HepG2 (cell line): ENCODE results near the gene CEP250. TPM values are rescaled to one million over a fixed set of nuclear protein-coding genes. Genes with fewer than 3 reads are reported as not detected.

Experiments
- ELF1 ChIP-seq: sonication (generic); formaldehyde crosslinking; IDR thresholded peaks from 2 replicates; pipeline ENCODE4 v1.4.0; 2020; ENCODE audit warnings: missing genetic modification reagents
- IRF2 ChIP-seq: IDR thresholded peaks from 2 replicates; pipeline ENCODE4 v1.6.1; 2018; ENCODE audit warnings: missing genetic modification reagents, missing compliant biosample characterization
- MAFK ChIP-seq, 2 experiments: IDR thresholded peaks in 1 of 2; conservative IDR thresholded peaks in 1 of 2; 2 replicates each; pipeline ENCODE4 v1.6.1; 2011; ENCODE audit warnings: improper control_type of control experiment in 2 of 2, low read length in 2 of 2
- MTA1 ChIP-seq: sonication (generic); formaldehyde crosslinking; IDR thresholded peaks from 2 replicates; pipeline ENCODE4 v1.4.0; 2020; ENCODE audit warnings: missing genetic modification reagents, mild to moderate bottlenecking, borderline replicate concordance
- PITX1 ChIP-seq: sonication (generic); formaldehyde crosslinking; IDR thresholded peaks from 2 replicates; pipeline ENCODE4 v1.5.1; 2020; ENCODE audit warnings: mild to moderate bottlenecking, missing genetic modification reagents
- POGZ ChIP-seq: sonication (generic); formaldehyde crosslinking; IDR thresholded peaks from 2 replicates; pipeline ENCODE4 v1.4.0; 2020; ENCODE audit warnings: mild to moderate bottlenecking, missing genetic modification reagents
- REPIN1 ChIP-seq: sonication (generic); formaldehyde crosslinking; IDR thresholded peaks from 2 replicates; pipeline ENCODE4 v1.8.0; 2022; ENCODE audit warnings: missing genetic modification reagents, low read depth, mild to moderate bottlenecking, borderline replicate concordance
- RXRA ChIP-seq: sonication (generic); formaldehyde crosslinking; IDR thresholded peaks from 2 replicates; pipeline ENCODE4 v1.5.1; 2020; ENCODE audit warnings: missing genetic modification reagents
- SALL1 ChIP-seq: sonication (generic); formaldehyde crosslinking; IDR thresholded peaks from 2 replicates; pipeline ENCODE4 v1.8.0; 2022; ENCODE audit warnings: mild to moderate bottlenecking, missing genetic modification reagents
- SMAD1 ChIP-seq: sonication (generic); formaldehyde crosslinking; IDR thresholded peaks from 2 replicates; pipeline ENCODE4 v1.4.0; 2020; ENCODE audit warnings: missing genetic modification reagents, low read depth, mild to moderate bottlenecking, borderline replicate concordance
- SOX13 ChIP-seq, 3 experiments: fragments of 450-650 bp in 1 of 3; sonication (generic) in 1 of 3; formaldehyde crosslinking in 1 of 3; IDR thresholded peaks in 2 of 3; conservative IDR thresholded peaks in 1 of 3; 2 replicates each; pipeline versions ENCODE4 v1.5.0 to v1.6.1; 2016 to 2020; ENCODE audit warnings: antibody characterized with exemption in 1 of 3, mild to moderate bottlenecking in 1 of 3, missing compliant biosample characterization in 1 of 3, missing genetic modification reagents in 1 of 3, moderate library complexity in 1 of 3
- STAT5B ChIP-seq: sonication (generic); formaldehyde crosslinking; IDR thresholded peaks from 2 replicates; pipeline ENCODE4 v1.4.0; 2020; ENCODE audit warnings: missing genetic modification reagents
- XRCC5 ChIP-seq: fragments of 200-400 bp; formaldehyde crosslinking; optimal IDR thresholded peaks from 2 replicates; pipeline ENCODE3; 2017; ENCODE audit warnings: mild to moderate bottlenecking, low read length
- ZFY ChIP-seq: sonication (generic); formaldehyde crosslinking; IDR thresholded peaks from 2 replicates; pipeline ENCODE4 v1.4.0; 2020; ENCODE audit warnings: missing genetic modification reagents
- ZMYM2 ChIP-seq: sonication (generic); formaldehyde crosslinking; IDR thresholded peaks from 2 replicates; pipeline ENCODE4 v1.8.0; 2022; ENCODE audit warnings: mild to moderate bottlenecking, missing genetic modification reagents
- ZNF253 ChIP-seq: sonication (generic); formaldehyde crosslinking; IDR thresholded peaks from 2 replicates; pipeline ENCODE4 v1.8.0; 2022; ENCODE audit warnings: mild to moderate bottlenecking, missing genetic modification reagents, borderline replicate concordance
- ZNF280B ChIP-seq: sonication (generic); formaldehyde crosslinking; IDR thresholded peaks from 2 replicates; pipeline ENCODE4 v1.5.0; 2020; ENCODE audit warnings: missing genetic modification reagents, mild to moderate bottlenecking, borderline replicate concordance
- ZNF337 ChIP-seq: sonication (generic); formaldehyde crosslinking; IDR thresholded peaks from 2 replicates; pipeline ENCODE4 v1.5.1; 2020; ENCODE audit warnings: missing genetic modification reagents, low read depth, mild to moderate bottlenecking, borderline replicate concordance
- ZNF567 ChIP-seq: sonication (generic); formaldehyde crosslinking; IDR thresholded peaks from 2 replicates; pipeline ENCODE4 v1.8.1; 2023; ENCODE audit warnings: mild to moderate bottlenecking, missing genetic modification reagents, borderline replicate concordance
- ZNF687 ChIP-seq: sonication (generic); formaldehyde crosslinking; IDR thresholded peaks from 2 replicates; pipeline ENCODE4 v1.5.1; 2020; ENCODE audit warnings: mild to moderate bottlenecking, missing genetic modification reagents, moderate library complexity
- ZNF703 ChIP-seq: sonication (generic); formaldehyde crosslinking; IDR thresholded peaks from 2 replicates; pipeline ENCODE4 v1.5.1; 2020; ENCODE audit warnings: missing genetic modification reagents, mild to moderate bottlenecking, moderate library complexity, borderline replicate concordance
- ZNF709 ChIP-seq: sonication (generic); formaldehyde crosslinking; IDR thresholded peaks from 2 replicates; pipeline ENCODE4 v1.5.0; 2020; ENCODE audit warnings: mild to moderate bottlenecking, missing genetic modification reagents
- ZNF737 ChIP-seq: sonication (generic); formaldehyde crosslinking; IDR thresholded peaks from 2 replicates; pipeline ENCODE4 v1.5.0; 2020; ENCODE audit warnings: missing genetic modification reagents, mild to moderate bottlenecking, borderline replicate concordance
- ZNF746 ChIP-seq: sonication (generic); formaldehyde crosslinking; IDR thresholded peaks from 2 replicates; pipeline ENCODE4 v1.8.0; 2022; ENCODE audit warnings: mild to moderate bottlenecking, missing genetic modification reagents
- ZNF768 ChIP-seq: sonication (generic); formaldehyde crosslinking; IDR thresholded peaks from 2 replicates; pipeline ENCODE4 v1.4.0; 2020; ENCODE audit warnings: missing genetic modification reagents
- polyA plus RNA-seq, 8 experiments: library from polyadenylated mRNA; depleted of rRNA in 3 of 8; stranded (reverse) in 7 of 8; unstranded in 1 of 8; fragments of >200 nt; fragmentation: Illumina TruSeq in 4 of 8; extraction: Trizol in 4 of 8; gene quantifications; 2 replicates each; pipeline versions ENCODE4 v1.2.1 to v1.2.3, GENCODE V29; 2011 to 2016; ENCODE audit warnings: low read depth in 4 of 8, missing spikeins in 1 of 8, mixed read lengths in 1 of 8; ENCODE audit not compliant: insufficient read depth in 1 of 8
- total RNA-seq, 5 experiments: library from RNA; depleted of rRNA; stranded (reverse); fragments of >200 nt; fragmentation: Illumina TruSeq; extraction: Trizol; gene quantifications; 2 replicates each; pipeline ENCODE4 v1.2.3, GENCODE V29; 2016; ENCODE audit warnings: low read depth in 1 of 5

Gene CEP250
- total and polyA plus RNA-seq, 2 of the 13 experiments (the other 11 are each of a cell fraction or from before 2014, with no cell fraction given): 28.8 to 55.3 TPM

- TF ChIP-seq ZNF337 (CRISPR knock-in tag): no peak
- 0 out of 2 replicates have a peak, but pooled peaks have one; percentile 71 for TF ChIP-seq ZNF567 (CRISPR knock-in tag)
- no peak for TF ChIP-seq ZNF709 (CRISPR knock-in tag)
- 0 out of 2 replicates have a peak, but pooled peaks have one; percentile 66 for TF ChIP-seq SMAD1 (CRISPR knock-in tag)
- no peak for TF ChIP-seq ZNF703 (CRISPR knock-in tag)
- no peak for TF ChIP-seq ZNF253
- TF ChIP-seq ZMYM2 (CRISPR knock-in tag): peak; percentile 4; the same call in 1 of the 2 replicates
- TF ChIP-seq ZNF280B (CRISPR knock-in tag): peak; percentile 70; the same call in 1 of the 2 replicates
- peak; percentile 83 for TF ChIP-seq REPIN1
- no peak for TF ChIP-seq MTA1 (CRISPR knock-in tag)
- TF ChIP-seq PITX1 (CRISPR knock-in tag): no peak
- peak; percentile 75; the same call in 1 of the 2 replicates for TF ChIP-seq ZNF768
- no peak for TF ChIP-seq SOX13 (IDR thresholded peaks at IDR 0.05)
- peak in 1 of 2 experiments; percentile 57; a peak in 1 of 4 replicates for TF ChIP-seq SOX13 (CRISPR knock-in tag; conservative IDR thresholded peaks at IDR 0.05 in 1 of 2, IDR thresholded peaks at IDR 0.05 in 1 of 2)
- TF ChIP-seq ZNF687 (CRISPR knock-in tag): peak; percentile 81
- no peak for TF ChIP-seq ZNF737
- TF ChIP-seq POGZ (CRISPR knock-in tag): peak; percentile 62
- TF ChIP-seq ELF1: peak; percentile 44
- 0 out of 2 replicates have a peak, but pooled peaks have one; percentile 43 for TF ChIP-seq IRF2 (CRISPR knock-in tag)
- peak; percentile 82 for TF ChIP-seq XRCC5
- TF ChIP-seq ZNF746 (CRISPR knock-in tag): no peak
- TF ChIP-seq MAFK (conservative IDR thresholded peaks at IDR 0.05 in 1 of 2, IDR thresholded peaks at IDR 0.05 in 1 of 2; ENCODE audit: low read length in 2 of 2): no peak
- no peak for TF ChIP-seq ZFY (CRISPR knock-in tag)
- TF ChIP-seq SALL1 (CRISPR knock-in tag): peak; percentile 71
- TF ChIP-seq RXRA: peak; percentile 62
- no peak for TF ChIP-seq STAT5B (CRISPR knock-in tag)
Measured at GRCh38 chr20:35478804-35479472, 23.5 kb downstream of the CEP250 start (continued).
